Neural cell (in vitro differentiated cells): Measurements from ENCODE around the gene CFAP20DC. TPM values are rescaled to one million over a fixed set of nuclear protein-coding genes. Genes with fewer than 3 reads are reported as not detected.

Experiments
- H2AFZ ChIP-seq: fragments of 200-600, 300-800 bp; sonication (generic), shearing (Covaris generic); 2 replicates; pipeline ENCODE4 v1.6.0; 2014; ENCODE audit warnings: low read depth, mild to moderate bottlenecking, antibody characterized with exemption, low read length, moderate library complexity
- H3F3A ChIP-seq: fragments of 200-600 bp; shearing (Covaris generic); 2 replicates; pipeline ENCODE4 v1.6.1; 2016; ENCODE audit warnings: mild to moderate bottlenecking, moderate library complexity, mixed read lengths, antibody characterized with exemption, low read length; ENCODE audit not compliant: insufficient read depth, poor library complexity, severe bottlenecking
- H3K27ac ChIP-seq: fragments of 200-600, 300-800 bp; sonication (generic), shearing (Covaris generic); 2 replicates; pipeline ENCODE4 v1.5.1; 2014; ENCODE audit warnings: mild to moderate bottlenecking, low read length, moderate library complexity
- H3K27me3 ChIP-seq: fragments of 300-800, 200-600 bp; sonication (generic), shearing (Covaris generic); 2 replicates; pipeline ENCODE4 v1.6.0; 2014; ENCODE audit warnings: mild to moderate bottlenecking, low read depth, low read length, moderate library complexity; ENCODE audit not compliant: insufficient read depth
- H3K36me3 ChIP-seq: fragments of 300-800, 200-600 bp; sonication (generic), shearing (Covaris generic); 2 replicates; pipeline ENCODE4 v1.5.1; 2014; ENCODE audit warnings: mild to moderate bottlenecking, antibody characterized with exemption, low read length, moderate library complexity; ENCODE audit not compliant: insufficient read depth
- H3K4me2 ChIP-seq: fragments of 300-800, 200-600 bp; sonication (generic), shearing (Covaris generic); 2 replicates; pipeline ENCODE4 v1.6.0; 2014; ENCODE audit warnings: mild to moderate bottlenecking, low read length
- H3K4me3 ChIP-seq: fragments of 300-800, 200-600 bp; sonication (generic), shearing (Covaris generic); 2 replicates; pipeline ENCODE4 v1.5.1; 2014; ENCODE audit warnings: mild to moderate bottlenecking, low read length, moderate library complexity
- H3K79me2 ChIP-seq: fragments of 200-600 bp; shearing (Covaris generic); replicated peaks from 2 replicates; pipeline ENCODE4 v1.6.0; 2014; ENCODE audit warnings: mild to moderate bottlenecking, low read length, moderate library complexity; ENCODE audit not compliant: insufficient read depth
- H3K9ac ChIP-seq: fragments of 300-800, 200-600 bp; sonication (generic), shearing (Covaris generic); 2 replicates; pipeline ENCODE4 v1.6.1; 2016; ENCODE audit warnings: mild to moderate bottlenecking, low read length, mixed read lengths
- H3K9me2 ChIP-seq: fragments of 200-600 bp; shearing (Covaris generic); 2 replicates; pipeline ENCODE4 v1.6.1; 2016; ENCODE audit warnings: mild to moderate bottlenecking, low read length, mixed read lengths; ENCODE audit not compliant: insufficient read depth
- H3K9me3 ChIP-seq: fragments of 200-600, 300-800 bp; sonication (generic), shearing (Covaris generic); 2 replicates; pipeline ENCODE4 v1.6.1; 2016; ENCODE audit warnings: mild to moderate bottlenecking, mixed run types, low read length, moderate library complexity, mixed read lengths
- H4K20me1 ChIP-seq: fragments of 200-600 bp; shearing (Covaris generic); 2 replicates; pipeline ENCODE4 v1.6.1; 2016; ENCODE audit warnings: mild to moderate bottlenecking, mixed run types; ENCODE audit not compliant: insufficient read depth
- CTCF ChIP-seq: fragments of 450-650 bp; IDR thresholded peaks from 2 replicates; pipeline ENCODE4 v1.5.1; 2014; ENCODE audit warnings: antibody characterized with exemption, mild to moderate bottlenecking, moderate library complexity; ENCODE audit not compliant: poor library complexity, severe bottlenecking
- EP300 ChIP-seq: fragments of 450-650 bp; conservative IDR thresholded peaks from 2 replicates; pipeline ENCODE4 v1.6.1; 2014; ENCODE audit warnings: antibody characterized with exemption, mild to moderate bottlenecking, moderate library complexity; ENCODE audit not compliant: poor library complexity, severe bottlenecking
- EZH2 ChIP-seq: fragments of 200-600, 300-800 bp; shearing (Covaris generic), sonication (generic); IDR thresholded peaks from 2 replicates; pipeline ENCODE4 v1.6.1; 2014; ENCODE audit warnings: antibody characterized with exemption, low read length, borderline replicate concordance, mild to moderate bottlenecking; ENCODE audit not compliant: insufficient read depth, poor library complexity, severe bottlenecking
- MXI1 ChIP-seq: fragments of 450-650 bp; conservative IDR thresholded peaks from 2 replicates; pipeline ENCODE4 v1.6.1; 2014; ENCODE audit warnings: antibody characterized with exemption, mild to moderate bottlenecking; ENCODE audit not compliant: poor library complexity, severe bottlenecking
- POLR2AphosphoS5 ChIP-seq: IDR thresholded peaks from 2 replicates; pipeline ENCODE4 v1.6.1; 2012
- RAD21 ChIP-seq: fragments of 450-650 bp; conservative IDR thresholded peaks from 2 replicates; pipeline ENCODE4 v1.6.1; 2014; ENCODE audit warnings: antibody characterized with exemption, mild to moderate bottlenecking, moderate library complexity
- SMC3 ChIP-seq: fragments of 450-650 bp; conservative IDR thresholded peaks from 2 replicates; pipeline ENCODE4 v1.6.1; 2014; ENCODE audit warnings: antibody characterized with exemption, mild to moderate bottlenecking, moderate library complexity; ENCODE audit not compliant: poor library complexity
- TAF1 ChIP-seq: IDR thresholded peaks from 2 replicates; pipeline ENCODE4 v1.6.1; 2012; ENCODE audit warnings: low read depth
- polyA plus RNA-seq: library from polyadenylated mRNA; depleted of rRNA; stranded (reverse); fragments of >200 nt; gene quantifications from 2 replicates; pipeline ENCODE4 v1.2.3, GENCODE V29; 2014
- TF ChIP-seq, protein P1 (sequence below): IDR thresholded peaks from 2 replicates; pipeline ENCODE4 v1.6.1; 2012; ENCODE audit warnings: borderline replicate concordance

The CFAP20DC gene
- polyA plus RNA-seq, 1 donor from 2014 or later: not detected

- H3K27me3 ChIP-seq: no peaks in the 10 kb centered on the region
- no peak overlapping the region for H3K27ac ChIP-seq
- H3K9me3 ChIP-seq: no peaks in the 10 kb centered on the region
- no peaks in the 10 kb centered on the region for H3F3A ChIP-seq
- H3K4me3 ChIP-seq: no peak overlapping the region
- no peaks in the 10 kb centered on the region for H3K79me2 ChIP-seq
- no peaks in the 10 kb centered on the region for H3K36me3 ChIP-seq
- no peak overlapping the region for H3K4me2 ChIP-seq
- H3K9me2 ChIP-seq: no peaks in the 10 kb centered on the region
- H3K9ac ChIP-seq: no peak overlapping the region
- no peaks in the 10 kb centered on the region for H4K20me1 ChIP-seq
- H2AFZ ChIP-seq: no peak overlapping the region
- TF ChIP-seq EZH2: no peak
- TF ChIP-seq, protein P1, sequence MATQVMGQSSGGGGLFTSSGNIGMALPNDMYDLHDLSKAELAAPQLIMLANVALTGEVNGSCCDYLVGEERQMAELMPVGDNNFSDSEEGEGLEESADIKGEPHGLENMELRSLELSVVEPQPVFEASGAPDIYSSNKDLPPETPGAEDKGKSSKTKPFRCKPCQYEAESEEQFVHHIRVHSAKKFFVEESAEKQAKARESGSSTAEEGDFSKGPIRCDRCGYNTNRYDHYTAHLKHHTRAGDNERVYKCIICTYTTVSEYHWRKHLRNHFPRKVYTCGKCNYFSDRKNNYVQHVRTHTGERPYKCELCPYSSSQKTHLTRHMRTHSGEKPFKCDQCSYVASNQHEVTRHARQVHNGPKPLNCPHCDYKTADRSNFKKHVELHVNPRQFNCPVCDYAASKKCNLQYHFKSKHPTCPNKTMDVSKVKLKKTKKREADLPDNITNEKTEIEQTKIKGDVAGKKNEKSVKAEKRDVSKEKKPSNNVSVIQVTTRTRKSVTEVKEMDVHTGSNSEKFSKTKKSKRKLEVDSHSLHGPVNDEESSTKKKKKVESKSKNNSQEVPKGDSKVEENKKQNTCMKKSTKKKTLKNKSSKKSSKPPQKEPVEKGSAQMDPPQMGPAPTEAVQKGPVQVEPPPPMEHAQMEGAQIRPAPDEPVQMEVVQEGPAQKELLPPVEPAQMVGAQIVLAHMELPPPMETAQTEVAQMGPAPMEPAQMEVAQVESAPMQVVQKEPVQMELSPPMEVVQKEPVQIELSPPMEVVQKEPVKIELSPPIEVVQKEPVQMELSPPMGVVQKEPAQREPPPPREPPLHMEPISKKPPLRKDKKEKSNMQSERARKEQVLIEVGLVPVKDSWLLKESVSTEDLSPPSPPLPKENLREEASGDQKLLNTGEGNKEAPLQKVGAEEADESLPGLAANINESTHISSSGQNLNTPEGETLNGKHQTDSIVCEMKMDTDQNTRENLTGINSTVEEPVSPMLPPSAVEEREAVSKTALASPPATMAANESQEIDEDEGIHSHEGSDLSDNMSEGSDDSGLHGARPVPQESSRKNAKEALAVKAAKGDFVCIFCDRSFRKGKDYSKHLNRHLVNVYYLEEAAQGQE: no peak
- no peak for TF ChIP-seq TAF1
These were observed 14.5 kb upstream of the CFAP20DC start for GRCh38 chr3:59064276-59064675.

DNA sequence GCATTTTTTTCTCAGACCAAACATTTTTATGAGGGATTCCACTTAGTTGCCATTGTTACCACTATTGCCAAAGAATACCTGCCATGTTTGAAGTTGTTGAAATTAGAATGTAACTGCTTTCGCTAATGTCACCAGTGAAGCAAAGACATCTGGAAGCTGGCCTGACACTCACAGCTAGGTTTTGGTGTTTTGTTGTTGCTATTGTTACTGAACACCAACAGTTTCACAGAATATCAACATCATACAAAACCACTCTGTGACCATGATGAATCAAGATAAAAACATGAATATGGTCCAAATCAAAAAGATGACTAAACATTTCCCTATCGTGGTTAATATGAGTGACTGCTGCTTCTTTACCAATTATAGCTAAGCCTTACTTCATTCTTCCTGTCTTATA, 6.9 kb upstream of the CFAP20DC start:
- Histone ChIP-seq H3K27ac (no peak overlapping the region), H3K4me3 (no peak overlapping the region), H3K9me2 (no peaks in the 10 kb centered on the region), H3F3A (no peaks in the 10 kb centered on the region), H3K9me3 (peaks cover 2% of the 10 kb centered on the region), H3K79me2 (no peaks in the 10 kb centered on the region), H3K27me3 (no peaks in the 10 kb centered on the region), H3K36me3 (no peaks in the 10 kb centered on the region), H3K9ac (no peak overlapping the region), H4K20me1 (no peaks in the 10 kb centered on the region), H2AFZ (no peak overlapping the region), H3K4me2 (no peak overlapping the region)
- TF ChIP-seq EP300 (no peak), RAD21 (no peak), TAF1 (no peak), MXI1 (no peak), POLR2AphosphoS5 (no peak), SMC3 (no peak), CTCF (no peak), EZH2 (no peak)
- TF ChIP-seq, protein P1: no peak
